MM.1S (cell line): ENCODE results near the gene SPATA17.

ENCODE experiments used
- DNase-seq: peaks from one replicate; pipeline ENCODE4 v3.0.0-alpha.2; 2015
- H2AFZ ChIP-seq: fragments of 300-600 bp; sonication (generic); 2 replicates; pipeline ENCODE4 v1.6.0; 2016; ENCODE audit warnings: antibody characterized with exemption, low read length
- H3F3A ChIP-seq: fragments of 300-600 bp; sonication (generic); 2 replicates; pipeline ENCODE4 v1.6.1; 2016; ENCODE audit warnings: mild to moderate bottlenecking, antibody characterized with exemption, low read length, moderate library complexity, mixed read lengths; ENCODE audit not compliant: insufficient read depth
- H3K27ac ChIP-seq: fragments of 300-600 bp; sonication (generic); 2 replicates; pipeline ENCODE4 v1.5.1; 2016; ENCODE audit warnings: mild to moderate bottlenecking, low read length
- H3K27me3 ChIP-seq: fragments of 300-600 bp; sonication (generic); replicated peaks from 2 replicates; pipeline ENCODE4 v1.6.0; 2016; ENCODE audit warnings: low read length; ENCODE audit not compliant: insufficient read depth
- H3K36me3 ChIP-seq: fragments of 300-600 bp; sonication (generic); replicated peaks from 2 replicates; pipeline ENCODE4 v1.6.1; 2016; ENCODE audit warnings: mild to moderate bottlenecking, low read length, mixed read lengths; ENCODE audit not compliant: insufficient read depth
- H3K4me1 ChIP-seq: fragments of 300-600 bp; sonication (generic); 2 replicates; pipeline ENCODE4 v1.6.1; 2016; ENCODE audit warnings: low read length, mixed read lengths
- H3K4me2 ChIP-seq: fragments of 300-600 bp; sonication (generic); 2 replicates; pipeline ENCODE4 v1.6.0; 2016; ENCODE audit warnings: low read depth, low read length
- H3K4me3 ChIP-seq: fragments of 300-600 bp; sonication (generic); 2 replicates; pipeline ENCODE4 v1.5.1; 2016; ENCODE audit warnings: low read length, mixed read lengths
- H3K79me2 ChIP-seq: fragments of 300-600 bp; sonication (generic); 2 replicates; pipeline ENCODE4 v1.6.1; 2016; ENCODE audit warnings: mixed run types, low read length, mixed read lengths
- H3K9ac ChIP-seq: fragments of 300-600 bp; sonication (generic); 2 replicates; pipeline ENCODE4 v1.6.1; 2016; ENCODE audit warnings: low read length, mixed read lengths
- H3K9me2 ChIP-seq: fragments of 300-600 bp; sonication (generic); replicated peaks from 2 replicates; pipeline ENCODE4 v1.6.1; 2016; ENCODE audit warnings: mild to moderate bottlenecking, low read length, mixed read lengths; ENCODE audit not compliant: insufficient read depth
- H3K9me3 ChIP-seq: fragments of 300-600 bp; sonication (generic); replicated peaks from 2 replicates; pipeline ENCODE4 v1.6.1; 2016; ENCODE audit warnings: mild to moderate bottlenecking, low read length, mixed read lengths; ENCODE audit not compliant: insufficient read depth
- H4K20me1 ChIP-seq: fragments of 300-600 bp; sonication (generic); 2 replicates; pipeline ENCODE4 v1.6.1; 2016; ENCODE audit warnings: mild to moderate bottlenecking, low read length, moderate library complexity, mixed read lengths; ENCODE audit not compliant: insufficient read depth
- CTCF ChIP-seq: fragments of 300-600 bp; sonication (generic); IDR thresholded peaks from 2 replicates; pipeline ENCODE4 v1.5.1; 2016; ENCODE audit warnings: antibody characterized with exemption, low read length, mixed read lengths
- EZH2 ChIP-seq: fragments of 300-600 bp; sonication (generic); optimal IDR thresholded peaks from 2 replicates; pipeline ENCODE3; 2017; ENCODE audit warnings: low read depth, mild to moderate bottlenecking, antibody characterized with exemption, low read length, mixed read lengths
- EZH2phosphoT487 ChIP-seq: fragments of 300-600 bp; sonication (generic); IDR thresholded peaks from 2 replicates; pipeline ENCODE4 v1.6.1; 2018; ENCODE audit warnings: antibody characterized with exemption, low read length

Gene SPATA17

GRCh38 chr1:217888328-217888727, 257.2 kb downstream of the SPATA17 start:
- Histone ChIP-seq H3K9ac (no peak overlapping the region), H3K36me3 (no peaks in the 10 kb centered on the region), H4K20me1 (no peaks in the 10 kb centered on the region), H3K9me3 (no peaks in the 10 kb centered on the region), H2AFZ (no peak overlapping the region), H3K4me1 (peaks cover 6% of the 10 kb centered on the region; the same call in 1 of the 2 replicates), H3K27me3 (no peaks in the 10 kb centered on the region), H3K9me2 (no peaks in the 10 kb centered on the region), H3K4me2 (no peak overlapping the region), H3K4me3 (no peak overlapping the region), H3F3A (no peaks in the 10 kb centered on the region), H3K27ac (no peak overlapping the region), H3K79me2 (no peaks in the 10 kb centered on the region)
- TF ChIP-seq CTCF (no peak), EZH2phosphoT487 (no peak), EZH2 (no peak)
- no peak for DNase-seq

DNA sequence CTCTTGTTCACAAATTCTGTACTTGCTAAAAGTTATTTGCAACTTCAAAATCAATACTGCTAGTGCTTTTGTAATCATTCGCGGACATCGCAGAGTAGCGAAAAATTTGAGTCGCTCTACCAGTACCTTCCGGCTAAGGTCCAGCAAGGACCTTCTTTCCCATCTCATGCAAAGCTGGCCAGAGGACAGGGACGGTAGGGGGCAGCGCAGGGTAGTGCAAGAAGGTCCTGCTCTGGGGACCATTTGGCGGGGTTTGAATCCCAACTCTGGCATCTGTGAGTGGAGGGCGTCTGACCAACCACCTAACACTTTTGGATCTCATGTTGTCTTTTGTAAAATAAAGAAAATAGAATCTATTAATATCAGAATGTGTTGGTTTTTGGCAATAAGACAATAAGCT, 258.3 kb downstream of the SPATA17 start:
- no peak overlapping the region for H3K4me2 ChIP-seq
- no peaks in the 10 kb centered on the region for H3K36me3 ChIP-seq
- peaks cover 8% of the 10 kb centered on the region; the same call in 1 of the 2 replicates for H3K4me1 ChIP-seq
- no peak overlapping the region for H2AFZ ChIP-seq
- DNase-seq = no peak
- no peaks in the 10 kb centered on the region for H3K9me3 ChIP-seq
- no peaks in the 10 kb centered on the region for H3K9me2 ChIP-seq
- TF ChIP-seq CTCF = peak; percentile 51
- TF ChIP-seq EZH2 = no peak
- TF ChIP-seq EZH2phosphoT487 = no peak
- no peak overlapping the region for H3K4me3 ChIP-seq
- H3F3A ChIP-seq = no peaks in the 10 kb centered on the region
- no peak overlapping the region for H3K9ac ChIP-seq
- no peak overlapping the region for H3K27ac ChIP-seq
- no peaks in the 10 kb centered on the region for H4K20me1 ChIP-seq
- H3K79me2 ChIP-seq = no peaks in the 10 kb centered on the region
- no peaks in the 10 kb centered on the region for H3K27me3 ChIP-seq

- no peak overlapping the region for H3K4me2 ChIP-seq
- no peaks in the 10 kb centered on the region for H3K36me3 ChIP-seq
- H4K20me1 ChIP-seq = no peaks in the 10 kb centered on the region
- H2AFZ ChIP-seq = no peak overlapping the region
- no peak for TF ChIP-seq EZH2
- TF ChIP-seq EZH2phosphoT487 = no peak
- TF ChIP-seq CTCF = no peak
- H3K9ac ChIP-seq = no peak overlapping the region
- H3K27ac ChIP-seq = no peak overlapping the region
- no peaks in the 10 kb centered on the region for H3F3A ChIP-seq
- DNase-seq = no peak
- no peaks in the 10 kb centered on the region for H3K9me2 ChIP-seq
- no peaks in the 10 kb centered on the region for H3K27me3 ChIP-seq
- H3K79me2 ChIP-seq = no peaks in the 10 kb centered on the region
- no peak overlapping the region for H3K4me3 ChIP-seq
- H3K4me1 ChIP-seq = peaks cover 8% of the 10 kb centered on the region; the same call in 1 of the 2 replicates
- no peaks in the 10 kb centered on the region for H3K9me3 ChIP-seq
Observed at GRCh38 chr1:217891966-217892365, 260.8 kb downstream of the SPATA17 start.
